Stomach (tissue), 4 donors: ENCODE data around the gene THADA.

ENCODE experiments used
- EP300 ChIP-seq: sonication (generic); formaldehyde crosslinking; IDR thresholded peaks from one replicate; pipeline ENCODE4 v1.6.1; 2017; ENCODE audit warnings: antibody characterized with exemption
- POLR2A ChIP-seq, 4 donors: fragments of 450-650 bp; IDR thresholded peaks; one replicate each; pipeline ENCODE4 v1.6.1; 2016; ENCODE audit warnings: antibody characterized with exemption in 4 of 4, control low read depth in 2 of 4, mild to moderate bottlenecking in 1 of 4, moderate library complexity in 1 of 4
- TF ChIP-seq, protein P1 (sequence below), 7 experiments: fragments of 450-650 bp in 4 of 7; fragments of 200-600 bp in 3 of 7; sonication (generic) in 3 of 7; IDR thresholded peaks; one replicate each; pipeline ENCODE4 v1.5.1; 2016 to 2019; ENCODE audit warnings: antibody characterized with exemption in 7 of 7, control low read depth in 2 of 7, mild to moderate bottlenecking in 1 of 7

- TF ChIP-seq EP300 (no peak), POLR2A (IDR thresholded peaks at IDR 0.05) (no peak)
- TF ChIP-seq, protein P1, sequence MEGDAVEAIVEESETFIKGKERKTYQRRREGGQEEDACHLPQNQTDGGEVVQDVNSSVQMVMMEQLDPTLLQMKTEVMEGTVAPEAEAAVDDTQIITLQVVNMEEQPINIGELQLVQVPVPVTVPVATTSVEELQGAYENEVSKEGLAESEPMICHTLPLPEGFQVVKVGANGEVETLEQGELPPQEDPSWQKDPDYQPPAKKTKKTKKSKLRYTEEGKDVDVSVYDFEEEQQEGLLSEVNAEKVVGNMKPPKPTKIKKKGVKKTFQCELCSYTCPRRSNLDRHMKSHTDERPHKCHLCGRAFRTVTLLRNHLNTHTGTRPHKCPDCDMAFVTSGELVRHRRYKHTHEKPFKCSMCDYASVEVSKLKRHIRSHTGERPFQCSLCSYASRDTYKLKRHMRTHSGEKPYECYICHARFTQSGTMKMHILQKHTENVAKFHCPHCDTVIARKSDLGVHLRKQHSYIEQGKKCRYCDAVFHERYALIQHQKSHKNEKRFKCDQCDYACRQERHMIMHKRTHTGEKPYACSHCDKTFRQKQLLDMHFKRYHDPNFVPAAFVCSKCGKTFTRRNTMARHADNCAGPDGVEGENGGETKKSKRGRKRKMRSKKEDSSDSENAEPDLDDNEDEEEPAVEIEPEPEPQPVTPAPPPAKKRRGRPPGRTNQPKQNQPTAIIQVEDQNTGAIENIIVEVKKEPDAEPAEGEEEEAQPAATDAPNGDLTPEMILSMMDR (IDR thresholded peaks at IDR 0.05), result no peak
These were observed 355.7 kb downstream of the THADA start for GRCh38 chr2:43239981-43240765.
